ENCODE measurements around the gene INSIG1.

Gene INSIG1

DNA sequence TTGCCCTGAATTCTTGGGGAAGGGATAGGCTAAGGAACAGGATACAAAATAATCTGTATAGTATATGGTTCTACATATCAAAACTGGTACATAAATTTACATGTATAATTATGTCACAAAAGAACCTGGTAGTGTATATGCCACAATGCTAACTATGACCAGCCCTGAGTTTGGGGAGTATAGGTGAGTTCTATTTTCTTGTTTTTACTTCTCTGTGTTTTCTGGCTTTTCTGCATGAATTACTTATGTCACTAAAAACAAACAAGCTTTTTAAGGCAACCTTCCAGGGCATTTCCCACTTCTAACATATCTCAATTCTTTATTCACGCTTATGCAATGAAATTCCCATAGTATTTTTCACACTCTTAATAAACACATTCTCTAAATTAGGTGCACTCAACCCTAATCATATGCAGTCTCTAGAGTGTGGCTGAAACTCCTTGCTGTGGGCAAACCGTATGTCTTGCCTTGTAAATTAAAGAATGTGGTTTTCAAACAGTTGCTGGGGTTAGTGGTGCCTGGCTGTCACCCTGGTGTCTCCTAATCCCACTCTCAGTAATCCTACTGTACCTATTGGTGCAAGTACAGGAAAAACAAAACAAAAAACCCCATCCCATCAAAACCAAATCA lies 14.0 kb upstream of the INSIG1 start:
- ChIA-PET POLR2A (interaction anchor here (0.6 kb wide), 1 partner anchor 13 kb away, joined by 7 read pairs; no protein-coding TSS in a partner anchor), CTCF (no interaction called here)
- H3K9me3 ChIP-seq (ENCODE audit: control insufficient read depth, insufficient read depth, low read depth, low read length), result no peaks in the 10 kb centered on the region
- H3K4me1 ChIP-seq (ENCODE audit: control insufficient read depth, insufficient read depth, low read length), result no peaks in the 10 kb centered on the region
- no peak overlapping the region for H3K27ac ChIP-seq (ENCODE audit: extremely low read depth, low read depth, low read length)
- no peak overlapping the region for H3K4me3 ChIP-seq (ENCODE audit: low read depth, low read length)
- no peaks in the 10 kb centered on the region for H3K36me3 ChIP-seq (ENCODE audit: control insufficient read depth in 2 of 2, insufficient read depth in 1 of 2, low read length in 2 of 2)
- TF ChIP-seq ZNF521 (tag by site-specific recombination; IDR thresholded peaks at IDR 0.05) (no peak), ZBTB21 (tag by site-specific recombination; IDR thresholded peaks at IDR 0.05) (no peak), ZBTB48 (tag by site-specific recombination; IDR thresholded peaks at IDR 0.05) (no peak), ZNF169 (tag by site-specific recombination; IDR thresholded peaks at IDR 0.05) (no peak), ZNF174 (tag by site-specific recombination; IDR thresholded peaks at IDR 0.05) (no peak), MZF1 (tag by site-specific recombination; IDR thresholded peaks at IDR 0.05; ENCODE audit: borderline replicate concordance) (no peak), ZNF654 (tag by site-specific recombination; IDR thresholded peaks at IDR 0.05; ENCODE audit: low read depth) (no peak)

- Histone ChIP-seq H3K4me3 (ENCODE audit: low read depth, low read length) (no peak overlapping the region), H3K4me1 (ENCODE audit: control insufficient read depth, insufficient read depth, low read length) (no peaks in the 10 kb centered on the region), H3K27ac (ENCODE audit: extremely low read depth, low read depth, low read length) (no peak overlapping the region), H3K36me3 (ENCODE audit: control insufficient read depth in 2 of 2, insufficient read depth in 1 of 2, low read length in 2 of 2) (no peaks in the 10 kb centered on the region), H3K9me3 (ENCODE audit: control insufficient read depth, insufficient read depth, low read depth, low read length) (no peaks in the 10 kb centered on the region)
- ChIA-PET POLR2A (no interaction called here), CTCF (no interaction called here)
- TF ChIP-seq ZNF530 (tag by site-specific recombination; IDR thresholded peaks at IDR 0.05; ENCODE audit: low read depth) (no peak), ZSCAN23 (tag by site-specific recombination; IDR thresholded peaks at IDR 0.05) (no peak), ZNF561 (tag by site-specific recombination; IDR thresholded peaks at IDR 0.05; ENCODE audit: borderline replicate concordance) (no peak), ZNF157 (tag by site-specific recombination; IDR thresholded peaks at IDR 0.05) (no peak), SCRT1 (tag by site-specific recombination; IDR thresholded peaks at IDR 0.05; ENCODE audit: borderline replicate concordance) (no peak), ZNF791 (tag by site-specific recombination; IDR thresholded peaks at IDR 0.05) (no peak), ZNF830 (tag by site-specific recombination; IDR thresholded peaks at IDR 0.05; ENCODE audit: low read depth) (no peak), YY2 (tag by site-specific recombination; IDR thresholded peaks at IDR 0.05) (no peak), ZFP3 (tag by site-specific recombination; IDR thresholded peaks at IDR 0.05; ENCODE audit: low read depth) (no peak), ZNF747 (tag by site-specific recombination; IDR thresholded peaks at IDR 0.05) (no peak), KLF16 (tag by site-specific recombination; IDR thresholded peaks at IDR 0.05) (no peak)
Measured at GRCh38 chr7:155284496-155285274, 13.0 kb upstream of the INSIG1 start.

- ChIA-PET POLR2A (no interaction called here), CTCF (no interaction called here)
- no peak overlapping the region for H3K27ac ChIP-seq (ENCODE audit: extremely low read depth, low read depth, low read length)
- H3K9me3 ChIP-seq (ENCODE audit: control insufficient read depth, insufficient read depth, low read depth, low read length), result no peaks in the 10 kb centered on the region
- H3K4me3 ChIP-seq (ENCODE audit: low read depth, low read length), result no peak overlapping the region
- TF ChIP-seq SP3 (tag by site-specific recombination; IDR thresholded peaks at IDR 0.05) (no peak), MZF1 (tag by site-specific recombination; IDR thresholded peaks at IDR 0.05; ENCODE audit: borderline replicate concordance) (no peak), ZNF621 (tag by site-specific recombination; IDR thresholded peaks at IDR 0.05) (no peak), ZNF792 (tag by site-specific recombination; IDR thresholded peaks at IDR 0.05) (no peak), ZNF776 (tag by site-specific recombination; IDR thresholded peaks at IDR 0.05; ENCODE audit: borderline replicate concordance) (no peak), ZBTB10 (tag by site-specific recombination; IDR thresholded peaks at IDR 0.05) (no peak), ZNF707 (tag by site-specific recombination; IDR thresholded peaks at IDR 0.05) (no peak)
- TF ChIP-seq, protein P1, sequence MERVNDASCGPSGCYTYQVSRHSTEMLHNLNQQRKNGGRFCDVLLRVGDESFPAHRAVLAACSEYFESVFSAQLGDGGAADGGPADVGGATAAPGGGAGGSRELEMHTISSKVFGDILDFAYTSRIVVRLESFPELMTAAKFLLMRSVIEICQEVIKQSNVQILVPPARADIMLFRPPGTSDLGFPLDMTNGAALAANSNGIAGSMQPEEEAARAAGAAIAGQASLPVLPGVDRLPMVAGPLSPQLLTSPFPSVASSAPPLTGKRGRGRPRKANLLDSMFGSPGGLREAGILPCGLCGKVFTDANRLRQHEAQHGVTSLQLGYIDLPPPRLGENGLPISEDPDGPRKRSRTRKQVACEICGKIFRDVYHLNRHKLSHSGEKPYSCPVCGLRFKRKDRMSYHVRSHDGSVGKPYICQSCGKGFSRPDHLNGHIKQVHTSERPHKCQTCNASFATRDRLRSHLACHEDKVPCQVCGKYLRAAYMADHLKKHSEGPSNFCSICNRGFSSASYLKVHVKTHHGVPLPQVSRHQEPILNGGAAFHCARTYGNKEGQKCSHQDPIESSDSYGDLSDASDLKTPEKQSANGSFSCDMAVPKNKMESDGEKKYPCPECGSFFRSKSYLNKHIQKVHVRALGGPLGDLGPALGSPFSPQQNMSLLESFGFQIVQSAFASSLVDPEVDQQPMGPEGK (tag by site-specific recombination; IDR thresholded peaks at IDR 0.05), result no peak
- TF ChIP-seq, protein P2, sequence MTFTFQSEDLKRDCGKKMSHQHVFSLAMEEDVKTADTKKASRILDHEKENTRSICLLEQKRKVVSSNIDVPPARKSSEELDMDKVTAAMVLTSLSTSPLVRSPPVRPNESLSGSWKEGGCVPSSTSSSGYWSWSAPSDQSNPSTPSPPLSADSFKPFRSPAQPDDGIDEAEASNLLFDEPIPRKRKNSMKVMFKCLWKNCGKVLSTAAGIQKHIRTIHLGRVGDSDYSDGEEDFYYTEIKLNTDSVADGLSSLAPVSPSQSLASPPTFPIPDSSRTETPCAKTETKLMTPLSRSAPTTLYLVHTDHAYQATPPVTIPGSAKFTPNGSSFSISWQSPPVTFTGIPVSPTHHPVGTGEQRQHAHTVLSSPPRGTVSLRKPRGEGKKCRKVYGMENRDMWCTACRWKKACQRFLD (tag by site-specific recombination; IDR thresholded peaks at IDR 0.05), result no peak
- no peaks in the 10 kb centered on the region for H3K36me3 ChIP-seq (ENCODE audit: control insufficient read depth in 2 of 2, insufficient read depth in 1 of 2, low read length in 2 of 2)
- H3K4me1 ChIP-seq (ENCODE audit: control insufficient read depth, insufficient read depth, low read length), result no peaks in the 10 kb centered on the region
Measured at GRCh38 chr7:155285423-155285822, 12.3 kb upstream of the INSIG1 start.
